GM19463 (cell line): ENCODE data around the gene MAPKAP1.
A peak's percentile ranks its signal among the peaks of the same experiment; 100 is the strongest.
"Not testable (repeated sequence)": the region's sequence is repeated elsewhere in the genome, so short reads cannot be mapped to it uniquely, and the experiment has no call there.

Experiments
- ATAC-seq: cut with Tn5 transposase; IDR thresholded peaks from one replicate; pipeline ENCODE4 v1.9.1; 2021; ENCODE audit warnings: mild to moderate bottlenecking, moderate library complexity; ENCODE audit not compliant: unreplicated experiment

The MAPKAP1 gene

GRCh38 chr9:125421591-125422181 is 285.3 kb downstream of the MAPKAP1 start:
- no peak for ATAC-seq

DNA sequence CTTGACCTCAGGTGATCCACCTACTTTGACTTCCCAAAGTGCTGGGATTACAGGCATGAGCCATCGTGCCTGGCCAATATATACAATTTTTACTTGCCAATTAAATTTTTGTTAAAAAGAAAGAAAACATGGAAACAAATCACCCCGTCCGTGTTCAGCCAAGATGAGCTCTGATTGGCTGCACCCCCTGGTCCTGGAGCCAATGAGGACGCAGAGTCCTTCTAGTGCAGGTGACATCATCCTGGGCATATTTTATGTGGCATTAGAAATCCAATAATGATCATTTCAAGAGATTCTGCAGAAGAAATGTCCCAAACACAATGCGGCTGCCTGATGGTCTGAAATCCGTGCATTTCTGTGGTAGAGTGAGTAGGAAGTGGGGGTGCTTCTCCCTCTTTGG is 285.8 kb downstream of the MAPKAP1 start:
- ATAC-seq: no peak

DNA sequence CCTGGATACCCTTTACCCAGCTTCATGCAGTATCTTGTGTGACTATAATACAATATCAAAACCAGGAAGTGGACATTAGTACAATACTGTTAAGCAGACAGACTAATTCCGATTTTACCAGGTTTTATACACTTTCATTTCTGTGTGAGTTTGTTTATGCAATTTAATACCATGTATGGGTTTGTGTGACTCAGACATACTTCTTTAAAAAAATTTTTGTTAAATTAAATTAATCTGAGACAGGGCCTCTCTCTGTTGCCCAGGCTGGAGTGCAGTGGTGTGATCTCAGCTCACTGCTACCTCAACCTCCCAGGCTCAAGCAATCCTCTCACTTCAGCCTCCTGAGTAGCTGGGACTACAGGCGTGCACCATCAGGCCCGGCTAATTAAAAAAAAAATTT is 288.6 kb downstream of the MAPKAP1 start:
- no peak for ATAC-seq

DNA sequence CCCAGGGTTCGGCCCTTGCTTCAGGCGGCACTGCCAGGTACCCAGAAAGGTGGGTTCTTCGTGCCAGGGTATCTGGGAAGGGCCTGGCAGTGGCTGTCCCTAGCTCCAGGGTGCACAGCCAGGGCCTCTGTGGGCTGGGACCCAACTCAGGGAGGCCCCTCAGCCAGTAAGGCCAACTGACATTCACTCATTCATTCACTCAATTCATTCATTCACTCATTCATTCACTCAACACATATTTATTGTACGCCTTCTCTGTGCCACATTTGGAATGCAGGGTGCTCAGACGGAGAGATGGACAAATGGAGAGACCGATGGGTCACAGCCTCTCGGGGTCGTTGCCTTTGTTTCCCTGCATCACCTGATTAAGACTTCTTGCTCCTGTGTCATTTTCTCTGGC is 290.5 kb downstream of the MAPKAP1 start:
- ATAC-seq: no peak

DNA sequence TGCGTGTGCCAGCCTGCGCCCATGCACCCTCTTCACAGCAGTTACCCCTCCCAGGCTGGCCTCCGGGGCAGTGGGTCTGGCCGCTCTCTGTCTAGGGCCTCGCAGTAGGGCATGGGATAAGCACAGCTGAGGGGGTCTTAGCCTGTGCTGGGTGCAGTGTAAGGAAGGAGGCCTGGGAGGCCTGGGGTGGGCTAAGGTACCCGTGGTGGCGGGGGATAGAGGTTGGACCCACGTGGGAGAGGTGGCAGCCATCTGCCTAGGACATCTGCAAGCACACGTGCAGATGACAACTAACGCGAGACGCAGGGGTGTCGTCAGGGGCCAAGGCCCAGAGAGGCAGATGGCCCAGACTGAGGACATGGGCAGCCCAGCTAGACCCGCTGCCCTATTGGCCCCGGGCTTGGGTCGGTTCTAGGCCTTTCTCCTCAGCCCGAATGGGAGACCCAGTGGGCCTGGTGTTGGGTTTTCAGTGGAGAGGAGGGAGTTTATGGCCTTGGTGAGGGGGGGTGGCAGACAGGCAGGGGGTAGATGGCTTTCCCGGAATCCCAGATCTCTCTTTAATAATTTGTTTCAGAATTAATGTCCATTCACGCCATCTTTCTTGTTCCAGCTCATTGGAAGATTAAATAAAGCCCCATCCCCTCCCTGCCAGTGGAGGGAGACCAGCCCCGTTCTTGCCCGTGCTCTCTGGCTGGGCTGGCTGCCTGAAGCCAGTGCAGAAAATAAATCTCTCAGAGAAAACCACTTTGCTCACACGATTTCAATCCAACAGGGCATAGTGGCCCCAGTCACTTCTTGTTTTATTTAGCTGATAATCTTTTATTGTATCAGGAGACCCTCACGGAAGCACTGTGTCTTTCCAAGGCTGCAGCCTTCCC is 291.2 kb downstream of the MAPKAP1 start:
- ATAC-seq: no peak

DNA sequence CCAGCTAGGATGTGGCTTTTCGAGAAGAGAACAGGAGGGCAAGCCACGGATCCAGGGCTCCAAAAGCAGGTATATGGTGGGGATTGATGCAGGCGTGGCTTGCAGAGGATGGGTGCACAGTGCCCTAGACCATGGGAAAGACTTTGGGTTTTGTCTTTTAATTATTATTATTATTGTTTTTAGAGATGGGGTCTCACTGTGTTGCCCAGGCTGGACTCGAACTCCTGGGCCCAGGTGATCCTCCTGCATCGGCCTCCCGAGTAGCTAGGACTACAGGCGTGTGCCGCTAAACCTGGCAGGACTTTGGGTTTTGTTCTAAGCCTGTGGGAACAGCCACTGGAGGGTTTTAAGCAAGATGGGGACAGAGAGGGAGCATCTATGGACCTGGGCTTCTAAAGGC is 293.4 kb downstream of the MAPKAP1 start:
- ATAC-seq: no peak

- ATAC-seq: no peak
Observed at GRCh38 chr9:125412166-125412565, 294.8 kb downstream of the MAPKAP1 start.

GRCh38 chr9:125411171-125411756 is 295.7 kb downstream of the MAPKAP1 start:
- ATAC-seq: no peak

DNA sequence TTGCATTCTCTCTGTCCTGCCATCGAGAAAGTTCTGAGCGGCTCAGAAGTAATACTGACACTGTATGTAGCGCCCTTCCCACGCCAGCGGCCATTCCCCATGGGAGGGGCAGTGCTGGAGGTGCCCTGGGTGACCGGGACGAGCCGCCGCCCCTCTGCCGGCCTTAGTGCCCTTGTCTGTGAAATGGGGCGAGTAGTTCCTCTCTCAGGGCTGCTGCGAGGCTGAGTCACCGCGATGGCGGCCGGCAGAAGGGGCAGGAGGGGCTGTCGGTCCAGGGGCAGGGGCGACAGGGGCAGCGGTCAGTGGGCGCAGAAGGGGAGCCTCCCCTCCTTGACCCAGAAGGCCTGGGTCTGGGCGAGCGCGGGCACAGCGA is 296.5 kb downstream of the MAPKAP1 start:
- ATAC-seq: no peak

DNA sequence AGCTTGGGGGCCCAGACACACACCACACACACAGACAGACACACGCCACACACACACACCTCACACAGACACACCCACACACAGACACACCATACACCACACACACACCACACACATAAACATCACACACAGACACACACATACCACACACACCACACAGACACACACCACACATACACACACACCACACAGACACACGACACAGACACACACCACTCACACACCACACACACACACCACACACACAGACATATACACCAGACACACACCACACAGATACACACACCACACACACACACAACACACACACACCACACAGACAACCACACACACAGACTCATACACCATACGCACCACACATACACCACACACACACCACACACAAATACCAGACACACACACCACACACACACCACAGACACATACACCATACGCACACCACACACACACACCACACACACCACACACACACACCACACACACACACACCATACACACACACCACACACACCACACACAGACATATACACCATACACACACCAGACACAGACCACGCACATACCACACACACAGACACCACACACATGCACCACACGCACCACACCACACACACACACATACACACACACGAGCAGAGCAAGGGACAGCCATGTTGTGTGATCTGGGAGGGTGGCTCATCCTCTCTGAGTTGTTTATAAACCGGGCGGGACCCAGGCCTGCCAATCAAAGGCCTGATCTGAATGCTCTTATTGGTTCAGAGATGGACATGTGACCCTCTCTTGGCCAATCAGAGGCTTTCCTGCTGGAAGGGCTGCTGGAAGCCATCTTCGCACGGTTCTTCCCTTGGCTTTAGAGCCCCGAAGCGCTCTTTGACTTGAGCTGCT is 297.1 kb downstream of the MAPKAP1 start:
- no peak for ATAC-seq

DNA sequence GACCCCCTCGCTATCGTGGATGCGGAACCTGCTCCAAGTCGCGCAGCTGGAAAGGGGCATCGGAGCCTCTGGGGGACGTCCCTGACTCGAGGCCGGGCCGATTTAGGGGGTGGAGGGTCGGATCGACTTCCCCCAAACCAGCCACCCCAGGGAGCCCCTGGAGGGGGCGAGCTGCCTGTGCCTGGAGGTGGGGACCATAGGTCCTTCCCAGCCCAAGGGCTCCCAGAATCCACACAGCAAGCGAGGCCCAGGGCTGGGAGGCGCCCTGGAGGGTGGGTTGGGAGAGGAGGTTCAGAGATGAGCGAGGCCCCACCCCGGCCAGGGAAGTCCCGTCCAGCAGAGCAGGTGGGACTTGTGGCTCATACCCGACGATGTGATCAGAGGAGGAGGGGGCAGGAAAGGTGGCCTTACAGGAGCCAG is 297.8 kb downstream of the MAPKAP1 start:
- ATAC-seq: no peak

GRCh38 chr9:125407974-125408900 is 298.8 kb downstream of the MAPKAP1 start:
- peak; percentile 61 for ATAC-seq

DNA sequence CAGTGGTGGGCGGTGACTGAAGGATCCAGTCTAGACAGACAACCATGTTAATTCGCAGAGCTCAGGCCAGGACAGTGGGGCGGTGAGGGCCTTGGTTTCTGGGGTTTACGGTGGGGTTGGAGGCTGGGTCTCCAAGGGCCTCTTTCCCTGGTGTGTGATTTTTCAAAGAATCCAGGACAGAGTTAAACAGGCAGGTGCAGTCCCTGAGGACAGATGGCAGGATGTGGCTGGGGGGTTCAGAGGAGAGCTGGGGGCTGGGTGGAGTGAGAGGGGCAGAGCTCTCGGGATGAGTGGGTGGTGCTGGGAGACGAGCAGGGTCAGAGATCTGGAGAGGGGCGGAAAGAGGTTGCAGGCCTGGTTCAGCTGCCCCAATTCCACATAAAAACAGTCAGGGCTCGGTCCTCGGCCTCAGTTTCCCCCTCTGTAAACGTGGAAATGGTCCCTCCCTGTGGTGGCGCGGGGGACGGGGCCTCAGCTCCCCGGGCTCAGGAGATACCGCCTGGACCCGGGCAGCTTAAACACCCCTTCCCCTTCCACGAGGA is 299.5 kb downstream of the MAPKAP1 start:
- ATAC-seq: no peak

- ATAC-seq: no peak
Observed at GRCh38 chr9:125406810-125407087, 300.3 kb downstream of the MAPKAP1 start.

GRCh38 chr9:125405938-125406809 is 300.8 kb downstream of the MAPKAP1 start:
- ATAC-seq: no peak

- ATAC-seq: no peak
Observed at GRCh38 chr9:125404733-125405132, 302.3 kb downstream of the MAPKAP1 start.

DNA sequence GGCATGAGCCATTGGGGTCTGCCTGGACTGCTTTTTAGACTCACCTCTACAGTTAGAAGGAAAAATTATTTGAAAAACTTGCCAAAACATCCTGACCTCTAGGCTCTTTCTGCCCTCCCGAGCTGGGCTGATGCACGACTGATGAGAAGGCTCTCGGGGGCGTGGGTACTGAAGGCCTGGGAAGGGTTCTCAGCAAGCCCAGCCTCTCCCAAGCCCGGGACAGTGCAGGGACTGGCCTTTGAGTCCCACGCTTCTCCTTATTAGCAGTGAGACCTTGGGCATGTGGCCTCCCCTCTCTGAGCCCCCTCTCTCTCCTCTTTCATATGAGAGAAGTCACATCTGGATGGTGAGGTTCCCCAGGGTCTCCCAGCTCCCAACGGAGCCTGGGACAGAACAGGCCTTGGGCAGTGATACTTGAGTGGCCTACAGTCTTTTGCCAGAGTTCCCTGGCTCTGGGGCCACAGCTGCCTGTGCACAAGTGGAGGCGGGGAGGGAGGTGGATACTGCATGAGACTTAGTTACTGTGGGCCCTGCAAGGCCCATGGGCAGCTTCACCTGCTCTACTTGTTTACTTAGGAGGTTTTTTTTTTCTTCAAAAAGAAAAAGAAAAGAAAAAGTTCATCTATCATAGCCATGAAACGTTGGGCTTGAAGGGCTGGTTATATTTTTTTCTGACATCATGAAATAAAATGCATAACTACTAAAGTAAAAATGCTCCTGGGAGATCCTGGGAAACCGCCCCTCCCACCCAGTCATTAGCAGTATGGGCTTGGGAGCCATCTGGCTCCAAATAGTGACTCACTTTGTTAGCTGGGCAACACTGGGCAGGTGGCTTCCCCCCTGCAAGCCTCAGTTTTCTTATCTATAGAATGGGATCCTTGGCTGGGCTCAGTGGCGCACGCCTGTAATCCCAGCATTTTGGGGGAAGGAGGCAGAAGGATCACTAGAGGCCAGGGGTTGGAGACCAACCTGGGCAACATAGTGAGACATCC is 306.0 kb downstream of the MAPKAP1 start:
- no peak for ATAC-seq

DNA sequence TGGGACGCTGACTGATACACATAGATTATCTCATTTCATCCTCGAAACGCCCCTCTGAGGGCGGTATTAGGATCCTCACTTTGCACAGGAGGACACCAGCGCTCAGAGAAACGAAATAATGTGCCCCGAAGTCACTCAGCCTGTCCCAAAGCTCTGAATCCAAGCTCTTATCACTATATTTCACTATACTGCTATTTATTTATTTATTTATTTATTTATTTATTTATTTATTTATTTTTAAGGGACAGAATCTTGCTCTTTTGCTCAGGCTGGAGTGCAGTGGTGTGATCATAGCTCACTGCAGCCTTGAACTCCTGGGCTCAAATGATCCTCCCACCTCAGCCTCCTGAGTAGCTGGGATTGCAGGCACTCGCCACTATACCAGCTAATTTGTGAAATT is 306.8 kb downstream of the MAPKAP1 start:
- ATAC-seq: not testable (repeated sequence)
